Mesendoderm (in vitro differentiated cells): ENCODE measurements around the gene GNAT3.

ENCODE experiments used
- DNase-seq: peaks from one replicate; pipeline ENCODE4 v3.0.0; 2013
- H2AK5ac ChIP-seq: 2 replicates; pipeline ENCODE4 v1.6.1; 2013; ENCODE audit warnings: low read length, inconsistent platforms
- H2BK120ac ChIP-seq: 2 replicates; pipeline ENCODE4 v1.6.1; 2013; ENCODE audit warnings: low read depth, mild to moderate bottlenecking, low read length, moderate library complexity, mixed read lengths
- H2BK15ac ChIP-seq: replicated peaks from 2 replicates; pipeline ENCODE4 v1.6.1; 2013; ENCODE audit warnings: low read depth, mild to moderate bottlenecking, moderate library complexity
- H2BK5ac ChIP-seq: 2 replicates; pipeline ENCODE4 v1.6.1; 2013; ENCODE audit warnings: low read length, inconsistent platforms
- H3K18ac ChIP-seq: 2 replicates; pipeline ENCODE4 v1.6.1; 2013; ENCODE audit warnings: mild to moderate bottlenecking, low read length, mixed read lengths
- H3K23ac ChIP-seq: one replicate; pipeline ENCODE4 v1.6.1; 2013; ENCODE audit warnings: low read length
- H3K27ac ChIP-seq: 2 replicates; pipeline ENCODE4 v1.5.1; 2013; ENCODE audit warnings: low read depth, mild to moderate bottlenecking, inconsistent platforms, low read length, moderate library complexity
- H3K27me3 ChIP-seq: 2 replicates; pipeline ENCODE4 v1.6.1; 2013; ENCODE audit warnings: low read length, control low read depth, mild to moderate bottlenecking, inconsistent platforms; ENCODE audit not compliant: insufficient read depth, poor library complexity
- H3K36me3 ChIP-seq: 2 replicates; pipeline ENCODE4 v1.6.1; 2013; ENCODE audit warnings: low read length, inconsistent platforms; ENCODE audit not compliant: control insufficient read depth, insufficient read depth
- H3K4ac ChIP-seq: one replicate; pipeline ENCODE4 v1.6.1; 2013; ENCODE audit warnings: low read depth, mild to moderate bottlenecking, low read length, moderate library complexity
- H3K4me1 ChIP-seq: 2 replicates; pipeline ENCODE4 v1.6.1; 2013; ENCODE audit warnings: low read depth, low read length, inconsistent platforms; ENCODE audit not compliant: control insufficient read depth
- H3K4me2 ChIP-seq: 2 replicates; pipeline ENCODE4 v1.6.1; 2013; ENCODE audit warnings: low read length
- H3K4me3 ChIP-seq: 2 replicates; pipeline ENCODE4 v1.5.1; 2013; ENCODE audit warnings: mild to moderate bottlenecking, low read length
- H3K56ac ChIP-seq: one replicate; pipeline ENCODE4 v1.6.1; 2013; ENCODE audit warnings: low read length
- H3K79me1 ChIP-seq: 2 replicates; pipeline ENCODE4 v1.6.1; 2013; ENCODE audit warnings: low read length, inconsistent platforms
- H3K79me2 ChIP-seq: 2 replicates; pipeline ENCODE4 v1.6.1; 2013; ENCODE audit warnings: mild to moderate bottlenecking, low read length; ENCODE audit not compliant: control insufficient read depth, insufficient read depth
- H3K9ac ChIP-seq: 2 replicates; pipeline ENCODE4 v1.6.1; 2013; ENCODE audit warnings: low read length, inconsistent platforms
- H4K5ac ChIP-seq: one replicate; pipeline ENCODE4 v1.6.1; 2013; ENCODE audit warnings: low read length
- H4K8ac ChIP-seq: one replicate; pipeline ENCODE4 v1.6.1; 2013; ENCODE audit warnings: low read depth, mild to moderate bottlenecking, control low read depth, low read length, moderate library complexity
- WGBS: extraction: QIAGEN DNeasy Blood & Tissue Kit; methylation state at CpG from one replicate; pipeline ENCODE4 v1.1.7; 2013; ENCODE audit warnings: low lambda C conversion rate, missing lambda C conversion rate; ENCODE audit not compliant: insufficient coverage; ENCODE audit errors: extremely low coverage; 5-methylcytosine and 5-hydroxymethylcytosine counted together

Gene GNAT3

GRCh38 chr7:80520199-80520598 lies 8.3 kb upstream of the GNAT3 start:
- Histone ChIP-seq H2BK120ac (no peak overlapping the region), H3K36me3 (no peaks in the 10 kb centered on the region), H3K79me1 (no peaks in the 10 kb centered on the region), H4K5ac (no peak overlapping the region), H2BK5ac (no peak overlapping the region), H3K4ac (no peak overlapping the region), H3K4me3 (no peak overlapping the region), H3K56ac (no peak overlapping the region), H3K4me1 (no peaks in the 10 kb centered on the region), H3K4me2 (no peak overlapping the region), H3K9ac (no peak overlapping the region), H3K23ac (no peak overlapping the region), H4K8ac (no peak overlapping the region), H2BK15ac (no peak overlapping the region), H3K18ac (no peak overlapping the region), H3K79me2 (no peaks in the 10 kb centered on the region), H2AK5ac (no peak overlapping the region), H3K27ac (no peak overlapping the region), H3K27me3 (no peaks in the 10 kb centered on the region)
- no peak for DNase-seq
- WGBS = no CpG with 5 or more reads among the region's 2 CpGs

- DNase-seq = no peak
- Histone ChIP-seq H3K27ac (no peak overlapping the region), H3K36me3 (no peaks in the 10 kb centered on the region), H3K4me3 (no peak overlapping the region), H4K5ac (no peak overlapping the region), H2BK15ac (no peak overlapping the region), H2BK5ac (no peak overlapping the region), H3K4me1 (no peaks in the 10 kb centered on the region), H3K4ac (no peak overlapping the region), H3K27me3 (no peaks in the 10 kb centered on the region), H3K18ac (no peak overlapping the region), H4K8ac (no peak overlapping the region), H2AK5ac (no peak overlapping the region), H3K79me2 (no peaks in the 10 kb centered on the region), H3K79me1 (no peaks in the 10 kb centered on the region), H3K4me2 (no peak overlapping the region), H3K9ac (no peak overlapping the region), H3K56ac (no peak overlapping the region), H2BK120ac (no peak overlapping the region), H3K23ac (no peak overlapping the region)
- WGBS = no CpG with 5 or more reads among the region's 4 CpGs
Measured at GRCh38 chr7:80517282-80517747, 5.5 kb upstream of the GNAT3 start.

DNA sequence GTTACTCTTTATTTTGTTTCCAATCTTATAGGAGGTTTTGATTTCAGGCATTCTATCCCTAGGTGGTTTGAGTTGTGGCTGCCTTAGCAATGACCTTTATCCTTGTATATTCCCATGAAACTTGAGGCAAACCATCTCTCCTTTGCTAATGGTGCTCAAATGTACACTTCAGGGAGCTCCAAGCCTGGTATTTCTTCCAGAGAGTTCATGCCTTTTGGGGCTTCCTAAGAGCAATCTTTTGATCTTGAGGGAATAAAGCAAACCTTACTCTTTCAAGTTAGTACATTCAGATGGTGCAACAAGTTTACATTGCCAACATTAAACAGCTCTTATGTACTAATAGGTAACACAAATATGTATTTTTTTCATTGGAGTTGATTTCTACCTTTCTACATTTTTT lies 3.4 kb upstream of the GNAT3 start:
- Histone ChIP-seq H3K79me1 (no peaks in the 10 kb centered on the region), H3K4ac (no peak overlapping the region), H3K4me1 (no peaks in the 10 kb centered on the region), H2AK5ac (no peak overlapping the region), H3K4me2 (no peak overlapping the region), H3K18ac (no peak overlapping the region), H2BK5ac (no peak overlapping the region), H3K56ac (no peak overlapping the region), H3K4me3 (no peak overlapping the region), H4K8ac (no peak overlapping the region), H3K9ac (no peak overlapping the region), H2BK120ac (no peak overlapping the region), H3K23ac (no peak overlapping the region), H3K27ac (no peak overlapping the region), H3K36me3 (no peaks in the 10 kb centered on the region), H4K5ac (no peak overlapping the region), H2BK15ac (no peak overlapping the region), H3K79me2 (no peaks in the 10 kb centered on the region), H3K27me3 (no peaks in the 10 kb centered on the region)
- no peak for DNase-seq

DNA sequence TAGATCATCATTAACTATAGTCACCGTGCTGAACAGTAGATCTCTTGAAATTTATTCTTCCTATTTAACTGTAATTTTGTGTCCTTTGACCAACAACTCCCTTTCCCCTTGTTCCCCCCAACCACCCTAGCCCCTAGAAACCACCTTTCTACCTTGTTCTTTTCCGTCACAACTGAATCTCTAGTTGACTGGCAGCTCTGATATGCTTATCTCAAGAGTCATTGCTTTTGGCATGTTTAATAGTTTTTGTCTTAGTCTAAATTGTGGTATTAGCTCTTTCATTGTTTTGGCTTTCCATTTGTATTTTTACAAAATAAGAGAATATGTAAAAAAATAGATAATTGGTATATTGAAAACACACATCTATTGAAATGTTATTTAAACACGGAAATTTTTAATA lies 1.8 kb downstream of the GNAT3 start:
- no peaks in the 10 kb centered on the region for H3K79me1 ChIP-seq
- no peak overlapping the region for H3K4me2 ChIP-seq
- no peak overlapping the region for H3K9ac ChIP-seq
- H4K5ac ChIP-seq = no peak overlapping the region
- no peak overlapping the region for H2AK5ac ChIP-seq
- no peaks in the 10 kb centered on the region for H3K36me3 ChIP-seq
- no peaks in the 10 kb centered on the region for H3K79me2 ChIP-seq
- H3K18ac ChIP-seq = no peak overlapping the region
- H4K8ac ChIP-seq = no peak overlapping the region
- H3K27ac ChIP-seq = no peak overlapping the region
- no peak overlapping the region for H2BK5ac ChIP-seq
- no peak overlapping the region for H3K23ac ChIP-seq
- H3K56ac ChIP-seq = no peak overlapping the region
- no peak overlapping the region for H3K4ac ChIP-seq
- H3K4me1 ChIP-seq = no peaks in the 10 kb centered on the region
- no peak overlapping the region for H2BK120ac ChIP-seq
- no peak overlapping the region for H2BK15ac ChIP-seq
- H3K4me3 ChIP-seq = no peak overlapping the region
- no peaks in the 10 kb centered on the region for H3K27me3 ChIP-seq
- DNase-seq = no peak
- WGBS = 100% methylated on average over 1 of the region's 3 CpGs

DNA sequence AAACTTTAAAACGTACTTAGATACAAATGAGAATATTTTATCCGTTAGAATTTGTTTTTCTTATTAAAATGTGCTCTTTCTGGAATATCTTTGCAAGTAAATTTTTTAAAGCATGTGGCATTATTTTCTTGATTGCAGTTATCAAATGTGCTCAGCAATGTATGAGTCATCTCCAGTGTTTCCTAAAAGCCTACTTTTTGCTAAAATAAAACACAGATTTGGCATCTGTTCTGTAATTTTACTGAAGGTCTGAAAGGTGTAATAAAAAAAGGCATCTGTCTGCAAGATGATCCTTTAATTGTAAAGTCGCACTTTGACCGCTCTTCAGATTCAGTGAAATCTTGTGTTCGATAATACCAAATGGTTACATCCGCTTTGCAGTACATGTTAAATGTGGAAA lies 3.4 kb downstream of the GNAT3 start:
- WGBS = 100% methylated on average over 2 of the region's 6 CpGs
- no peaks in the 10 kb centered on the region for H3K79me2 ChIP-seq
- no peak overlapping the region for H2BK5ac ChIP-seq
- H3K79me1 ChIP-seq = no peaks in the 10 kb centered on the region
- no peak overlapping the region for H3K9ac ChIP-seq
- H3K4me3 ChIP-seq = no peak overlapping the region
- H3K4ac ChIP-seq = no peak overlapping the region
- H2AK5ac ChIP-seq = no peak overlapping the region
- no peak overlapping the region for H3K18ac ChIP-seq
- no peak overlapping the region for H3K27ac ChIP-seq
- H3K4me2 ChIP-seq = no peak overlapping the region
- no peak overlapping the region for H3K23ac ChIP-seq
- no peaks in the 10 kb centered on the region for H3K4me1 ChIP-seq
- no peak overlapping the region for H4K8ac ChIP-seq
- H4K5ac ChIP-seq = no peak overlapping the region
- H3K56ac ChIP-seq = no peak overlapping the region
- DNase-seq = no peak
- H2BK120ac ChIP-seq = no peak overlapping the region
- no peaks in the 10 kb centered on the region for H3K27me3 ChIP-seq
- H2BK15ac ChIP-seq = no peak overlapping the region
- no peaks in the 10 kb centered on the region for H3K36me3 ChIP-seq

DNA sequence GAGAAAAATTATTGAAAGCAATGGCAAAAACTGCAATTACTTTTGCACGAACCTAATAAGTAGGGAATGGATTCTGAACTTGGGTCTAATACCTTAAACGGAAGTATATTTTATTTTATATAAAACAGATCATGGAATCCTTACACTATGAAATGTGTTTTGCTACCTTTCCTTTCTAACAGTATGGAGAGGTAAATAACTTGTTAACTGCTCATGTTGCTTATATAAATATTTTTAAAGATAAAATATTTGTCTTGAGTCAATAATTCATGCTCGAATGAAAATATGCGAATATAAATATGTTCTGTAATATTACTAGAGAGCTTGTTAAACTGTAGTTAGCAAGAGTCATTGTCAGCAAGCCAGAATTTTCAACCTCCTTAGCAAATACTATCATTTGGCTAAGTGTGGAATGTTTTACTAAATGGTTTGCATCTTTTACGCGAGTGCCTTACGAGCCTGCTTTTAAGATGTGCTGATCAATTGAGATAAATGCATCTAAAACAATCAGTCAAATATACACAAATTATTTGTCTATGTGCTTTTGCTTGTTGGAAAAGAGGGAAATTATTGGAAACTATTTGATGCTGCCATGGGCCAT lies 5.9 kb downstream of the GNAT3 start:
- Histone ChIP-seq H3K27me3 (no peaks in the 10 kb centered on the region), H3K23ac (no peak overlapping the region), H3K56ac (no peak overlapping the region), H4K8ac (no peak overlapping the region), H2AK5ac (no peak overlapping the region), H3K27ac (no peak overlapping the region), H3K36me3 (no peaks in the 10 kb centered on the region), H3K4ac (no peak overlapping the region), H3K4me2 (no peak overlapping the region), H3K79me2 (no peaks in the 10 kb centered on the region), H2BK15ac (no peak overlapping the region), H3K4me1 (no peaks in the 10 kb centered on the region), H3K18ac (no peak overlapping the region), H2BK5ac (no peak overlapping the region), H3K79me1 (no peaks in the 10 kb centered on the region), H3K4me3 (no peak overlapping the region), H4K5ac (no peak overlapping the region), H3K9ac (no peak overlapping the region), H2BK120ac (no peak overlapping the region)
- no peak for DNase-seq
- WGBS = 100% methylated on average over 2 of the region's 7 CpGs
